B cell (primary cell): Measurements from ENCODE around the gene SART1. TPM values are rescaled to one million over a fixed set of nuclear protein-coding genes. Genes with fewer than 3 reads are reported as not detected.
"Not testable (repeated sequence)": the region's sequence is repeated elsewhere in the genome, so short reads cannot be mapped to it uniquely, and the experiment has no call there.

Experiments used
- ATAC-seq: fragments of 200-7000 bp; cut with Tn5 transposase; one replicate; pipeline ENCODE4 v1.10.0; 2021; ENCODE audit warnings: low read depth, mild to moderate bottlenecking, moderate number of reproducible peaks, moderate library complexity
- CTCF ChIA-PET: fragments of 350-600 bp; sonication (Branson Sonifier 250); formaldehyde crosslinking; loops from one replicate; lab custom pipeline; 2021; ENCODE audit warnings: antibody characterized with exemption, inconsistent platforms; lab: Charles Lee
- POLR2A ChIA-PET: fragments of 350-600 bp; sonication (Branson Sonifier 250); formaldehyde crosslinking; loops from one replicate; lab custom pipeline; 2021; ENCODE audit warnings: antibody characterized with exemption; lab: Charles Lee
- DNase-seq: peaks from one replicate; pipeline ENCODE4 v3.0.0; 2013
- H2AFZ ChIP-seq: 2 replicates; pipeline ENCODE4 v1.6.1; 2012; ENCODE audit warnings: mild to moderate bottlenecking, low read depth, low read length; ENCODE audit not compliant: insufficient read depth, poor library complexity, severe bottlenecking
- H3K27ac ChIP-seq, 2 donors: 1 replicate in 1 of 2; 2 replicates in 1 of 2; pipeline ENCODE4 v1.5.1; 2012 to 2013; ENCODE audit warnings: low read length in 2 of 2, mild to moderate bottlenecking in 2 of 2, moderate library complexity in 1 of 2
- H3K27me3 ChIP-seq, 4 experiments: fragments of 200-600 bp in 1 of 4; sonication (generic) in 1 of 4; replicated peaks in 1 of 4; 1 replicate in 2 of 4; 2 replicates in 2 of 4; pipeline versions ENCODE4 v1.6.1 to v1.7.0; 2013 to 2016; ENCODE audit warnings: low read length in 3 of 4, mild to moderate bottlenecking in 2 of 4, mixed read lengths in 1 of 4, moderate library complexity in 1 of 4; ENCODE audit not compliant: insufficient read depth in 4 of 4, control insufficient read depth in 3 of 4; ENCODE audit errors: control extremely low read depth in 1 of 4
- H3K36me3 ChIP-seq, 2 experiments: replicated peaks in 1 of 2; 1 replicate in 1 of 2; 2 replicates in 1 of 2; pipeline versions ENCODE4 v1.6.1 to v1.7.1; 2013; ENCODE audit warnings: low read length in 1 of 2; ENCODE audit not compliant: insufficient read depth in 2 of 2, control insufficient read depth in 1 of 2; ENCODE audit errors: control extremely low read depth in 1 of 2, extremely low read depth in 1 of 2
- H3K4me1 ChIP-seq, 2 donors: fragments of 200-600 bp in 1 of 2; sonication (generic) in 1 of 2; 1 replicate in 1 of 2; 2 replicates in 1 of 2; pipeline versions ENCODE4 v1.5.1 to v1.6.1; 2013 to 2017; ENCODE audit warnings: low read length in 2 of 2; ENCODE audit not compliant: control insufficient read depth in 2 of 2, insufficient read depth in 2 of 2
- H3K4me2 ChIP-seq: replicated peaks from 2 replicates; pipeline ENCODE3; 2012; ENCODE audit warnings: mild to moderate bottlenecking, low read depth, low read length; ENCODE audit not compliant: poor library complexity, severe bottlenecking
- H3K4me3 ChIP-seq, 5 experiments: fragments of 200-600 bp in 1 of 5; sonication (generic) in 1 of 5; 1 replicate in 3 of 5; 2 replicates in 2 of 5; pipeline versions ENCODE4 v1.5.1 to v1.7.0; 2011 to 2016; ENCODE audit warnings: low read length in 4 of 5, mild to moderate bottlenecking in 4 of 5, low read depth in 2 of 5, control low read depth in 1 of 5, moderate library complexity in 1 of 5; ENCODE audit not compliant: insufficient read depth in 1 of 5; ENCODE audit errors: control extremely low read depth in 1 of 5, extremely low read depth in 1 of 5
- H3K79me2 ChIP-seq: fragments of 200-600 bp; sonication (generic); one replicate; pipeline ENCODE4 v1.6.0; 2016; ENCODE audit warnings: low read length; ENCODE audit not compliant: control insufficient read depth, insufficient read depth
- H3K9ac ChIP-seq: fragments of 200-600 bp; sonication (generic); 2 replicates; pipeline ENCODE4 v1.6.1; 2017; ENCODE audit warnings: mild to moderate bottlenecking, low read length, moderate library complexity
- H3K9me3 ChIP-seq, 3 donors: one replicate each; pipeline versions ENCODE4 v1.6.1 to v1.7.1; 2013; ENCODE audit warnings: low read length in 2 of 3; ENCODE audit not compliant: control insufficient read depth in 2 of 3, insufficient read depth in 1 of 3; ENCODE audit errors: control extremely low read depth in 1 of 3
- H4K20me1 ChIP-seq: 2 replicates; pipeline ENCODE4 v1.6.0; 2012; ENCODE audit warnings: mild to moderate bottlenecking, low read length; ENCODE audit not compliant: insufficient read depth, control insufficient read depth, poor library complexity, severe bottlenecking
- H3K27ac Mint-ChIP-seq: one replicate; pipeline ENCODE4 v1.8.0; 2021; ENCODE audit warnings: mixed read lengths
- H3K27me3 Mint-ChIP-seq: one replicate; pipeline ENCODE4 v1.8.0; 2021; ENCODE audit warnings: mixed read lengths
- H3K4me1 Mint-ChIP-seq: one replicate; pipeline ENCODE4 v1.8.0; 2021; ENCODE audit warnings: mixed read lengths
- H3K4me3 Mint-ChIP-seq: one replicate; pipeline ENCODE4 v1.8.0; 2021; ENCODE audit warnings: mixed read lengths
- H3K9me3 Mint-ChIP-seq: one replicate; pipeline ENCODE4 v1.8.0; 2022; ENCODE audit warnings: mixed read lengths; ENCODE audit not compliant: insufficient read depth
- CTCF ChIP-seq: fragments of 200-600 bp; IDR thresholded peaks from one replicate; pipeline ENCODE4 v1.8.0; 2022; ENCODE audit warnings: antibody characterized with exemption, mild to moderate bottlenecking
- EZH2 ChIP-seq: IDR thresholded peaks from 2 replicates; pipeline ENCODE4 v1.6.1; 2012; ENCODE audit warnings: borderline replicate concordance, low read depth, mild to moderate bottlenecking, moderate library complexity, low read length; ENCODE audit not compliant: insufficient read depth, poor library complexity, severe bottlenecking
- WGBS: methylation state at CpG from one replicate; pipeline ENCODE4 v1.1.5; 2013; ENCODE audit warnings: missing lambda C conversion rate; ENCODE audit not compliant: insufficient coverage; 5-methylcytosine and 5-hydroxymethylcytosine counted together
- intact Hi-C: fragments of 100-400 bp; cut with micrococcal nuclease; formaldehyde crosslinking; loops from one replicate; pipeline ENCODE4 v1.10.0; 2022
- polyA plus RNA-seq: library from polyadenylated mRNA; depleted of rRNA; stranded (reverse); fragments of >200 nt; gene quantifications from 2 replicates; pipeline ENCODE4 v1.2.3, GENCODE V29; 2012
- total RNA-seq, 2 donors: library from RNA; stranded (reverse); fragments of 120-200 nt in 1 of 2; gene quantifications; 1 replicate in 1 of 2; 2 replicates in 1 of 2; pipeline versions ENCODE4 v1.2.3 to v1.2.4, GENCODE V29; 2013 to 2022

SART1 gene
- total and polyA plus RNA-seq, 2 donors (not counting 1 experiment from before 2014, with no cell fraction given), result 74.5 to 102 TPM

GRCh38 chr11:66022401-66023185, 61.1 kb downstream of the SART1 start:
- Histone ChIP-seq H3K9me3 (no peaks in the 10 kb centered on the region), H4K20me1 (no peaks in the 10 kb centered on the region), H2AFZ (peak overlapping the region; percentile 75), H3K36me3 (no peaks in the 10 kb centered on the region), H3K4me3 (no peak overlapping the region), H3K79me2 (no peaks in the 10 kb centered on the region), H3K4me1 (peaks cover 7% of the 10 kb centered on the region in 2 donors), H3K9ac (no peak overlapping the region), H3K27me3 (peaks cover 0 to 9% (median 4%) of the 10 kb centered on the region in 4 experiments), H3K4me2 (peak overlapping the region; percentile 70), H3K27ac (no peak overlapping the region)
- intact Hi-C loops, result loop anchor here (1.0 kb wide), 2 partner anchors 30 to 33 kb away; partner anchors contain the start of gene SF3B2
- WGBS, result 22% methylated on average over 44 of the region's 46 CpGs
- ChIA-PET CTCF (interaction anchor here (0.6 to 2.0 kb wide), 24 partner anchors 11 to 329 kb away, joined by 3 to 13 read pairs (median 4); partner anchors contain the start of genes AP5B1, BANF1, CCDC85B and CST6), POLR2A (interaction anchor here (0.5 kb wide), 1 partner anchor 136 kb away, joined by 3 read pairs; no protein-coding TSS in a partner anchor)
- no peaks in the 10 kb centered on the region for H3K9me3 Mint-ChIP-seq
- H3K4me1 Mint-ChIP-seq, result peaks cover 5% of the 10 kb centered on the region
- TF ChIP-seq CTCF, result peak; percentile 93
- TF ChIP-seq EZH2, result no peak
- peaks cover 7% of the 10 kb centered on the region for H3K27me3 Mint-ChIP-seq
- DNase-seq (peak; percentile 85), ATAC-seq (peak; percentile 99)
- H3K27ac Mint-ChIP-seq, result no peak overlapping the region
- H3K4me3 Mint-ChIP-seq, result no peak overlapping the region

GRCh38 chr11:66023186-66023440, 61.6 kb downstream of the SART1 start:
- H4K20me1 ChIP-seq, H3K4me1 Mint-ChIP-seq, intact Hi-C loops, POLR2A ChIA-PET, H3K27me3 Mint-ChIP-seq, H3K9ac ChIP-seq, H3K9me3 Mint-ChIP-seq, H3K36me3 ChIP-seq, H3K4me1 ChIP-seq, H3K4me2 ChIP-seq, H3K9me3 ChIP-seq, ATAC-seq, H3K4me3 Mint-ChIP-seq, H3K79me2 ChIP-seq, H3K27ac ChIP-seq, H2AFZ ChIP-seq, H3K27me3 ChIP-seq, H3K4me3 ChIP-seq, H3K27ac Mint-ChIP-seq, DNase-seq: not testable (repeated sequence)
- 68% methylated on average over 4 of the region's 5 CpGs for WGBS
- CTCF ChIA-PET, result interaction anchor here (1.2 to 2.0 kb wide), 13 partner anchors 11 to 329 kb away, joined by 3 to 11 read pairs (median 5); partner anchors contain the start of genes AP5B1, BANF1, CST6 and EIF1AD
